HG03342 (cell line): ENCODE results near the gene CTH.
A peak's percentile ranks its signal among the peaks of the same experiment; 100 is the strongest.
"Not testable (repeated sequence)": the region's sequence is repeated elsewhere in the genome, so short reads cannot be mapped to it uniquely, and the experiment has no call there.

Source experiments
- ATAC-seq: cut with Tn5 transposase; IDR thresholded peaks from one replicate; pipeline ENCODE4 v1.9.1; 2021; ENCODE audit warnings: mild to moderate bottlenecking, moderate library complexity; ENCODE audit not compliant: unreplicated experiment

Gene CTH

DNA sequence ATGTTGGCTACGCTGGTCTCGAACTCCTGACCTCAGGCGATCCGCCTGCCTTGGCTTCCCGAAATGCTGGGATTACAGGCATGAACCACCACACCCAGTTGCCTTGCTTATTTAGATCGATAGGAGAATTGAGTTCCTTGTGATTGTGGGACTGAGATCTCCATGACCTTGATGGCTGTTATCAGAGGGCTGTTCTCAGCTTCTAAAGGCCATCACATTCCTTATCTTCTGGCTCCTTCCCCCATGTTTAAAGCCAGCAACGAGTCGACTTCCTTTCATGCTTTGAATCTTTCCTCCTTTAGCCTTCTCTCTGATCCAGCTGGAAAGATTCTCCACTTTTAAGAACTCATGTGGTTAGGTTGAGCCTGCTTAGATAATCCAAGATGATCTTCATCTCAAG lies 38.0 kb downstream of the CTH start:
- ATAC-seq = no peak

DNA sequence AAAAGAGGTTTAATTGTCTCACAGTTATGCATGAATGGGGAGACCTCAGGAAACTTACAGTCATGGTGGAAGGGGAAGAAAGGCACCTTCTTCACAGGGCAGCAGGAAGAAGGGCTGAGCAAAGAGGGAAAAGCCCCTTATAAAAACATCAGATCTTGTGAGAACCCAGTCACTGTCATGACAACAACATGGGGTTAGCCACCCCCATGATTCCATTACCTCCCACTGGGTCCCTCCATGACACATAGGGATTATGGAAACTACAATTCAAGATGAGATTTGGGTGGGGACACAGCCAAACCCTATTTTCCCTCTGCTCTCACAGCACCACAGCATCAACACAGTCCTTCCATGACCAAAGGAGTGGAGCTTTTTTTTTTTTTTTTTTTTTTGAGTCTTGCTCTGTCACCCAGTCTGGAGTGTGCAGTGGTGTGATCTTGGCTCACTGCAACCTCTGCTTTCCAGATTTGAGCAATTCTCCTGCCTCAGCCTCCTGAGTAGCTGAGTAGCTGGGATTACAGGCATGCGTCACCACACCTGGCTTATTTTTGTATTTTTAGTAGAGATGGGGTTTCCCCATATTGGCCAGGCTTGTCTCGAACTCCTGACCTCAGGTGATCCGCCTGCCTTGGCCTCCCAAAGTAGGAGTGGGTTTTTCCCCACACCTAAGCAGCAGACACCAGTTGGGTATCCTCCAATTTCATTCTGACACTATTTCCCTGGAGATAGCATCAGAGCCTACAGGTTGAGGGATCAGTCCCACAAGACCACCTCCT lies 41.3 kb downstream of the CTH start:
- ATAC-seq = not testable (repeated sequence)

DNA sequence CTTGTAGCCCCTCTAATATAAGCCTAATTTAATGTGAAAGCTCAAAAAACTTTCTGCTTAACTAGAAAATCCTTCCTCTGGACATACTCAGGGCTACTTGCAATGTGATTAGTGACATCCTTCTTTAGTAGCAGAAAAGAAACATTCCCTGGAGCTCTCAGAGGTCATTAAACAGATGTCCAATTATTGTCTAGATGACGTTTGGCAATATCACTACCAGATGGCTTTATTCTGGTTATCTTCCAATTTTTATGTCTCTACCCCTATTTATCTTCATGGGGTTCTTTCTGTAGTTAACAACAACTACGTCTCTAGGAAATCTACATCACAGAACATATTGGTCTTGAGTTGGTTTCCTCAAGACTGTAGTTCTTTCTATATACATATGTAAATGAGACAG lies 44.2 kb downstream of the CTH start:
- no peak for ATAC-seq

DNA sequence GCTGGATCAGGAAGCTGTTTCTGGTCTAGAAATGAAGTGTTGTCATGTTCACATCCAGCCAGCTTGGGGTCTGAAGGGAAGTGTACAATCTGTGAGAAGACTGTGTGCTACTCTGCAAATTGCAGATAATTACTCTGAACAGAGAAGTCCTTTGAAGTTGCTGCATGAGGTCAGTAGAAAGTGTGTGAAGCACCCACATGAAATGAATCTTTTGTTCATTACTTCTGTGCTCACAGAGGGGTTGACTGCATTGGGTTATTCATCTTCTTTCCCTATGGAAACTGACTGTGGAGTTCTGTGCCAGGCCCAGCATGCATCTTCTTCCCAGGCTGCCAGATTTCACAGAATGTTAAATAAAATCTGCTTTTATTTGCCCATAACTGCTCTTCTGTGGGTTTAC lies 47.1 kb downstream of the CTH start:
- ATAC-seq = no peak

DNA sequence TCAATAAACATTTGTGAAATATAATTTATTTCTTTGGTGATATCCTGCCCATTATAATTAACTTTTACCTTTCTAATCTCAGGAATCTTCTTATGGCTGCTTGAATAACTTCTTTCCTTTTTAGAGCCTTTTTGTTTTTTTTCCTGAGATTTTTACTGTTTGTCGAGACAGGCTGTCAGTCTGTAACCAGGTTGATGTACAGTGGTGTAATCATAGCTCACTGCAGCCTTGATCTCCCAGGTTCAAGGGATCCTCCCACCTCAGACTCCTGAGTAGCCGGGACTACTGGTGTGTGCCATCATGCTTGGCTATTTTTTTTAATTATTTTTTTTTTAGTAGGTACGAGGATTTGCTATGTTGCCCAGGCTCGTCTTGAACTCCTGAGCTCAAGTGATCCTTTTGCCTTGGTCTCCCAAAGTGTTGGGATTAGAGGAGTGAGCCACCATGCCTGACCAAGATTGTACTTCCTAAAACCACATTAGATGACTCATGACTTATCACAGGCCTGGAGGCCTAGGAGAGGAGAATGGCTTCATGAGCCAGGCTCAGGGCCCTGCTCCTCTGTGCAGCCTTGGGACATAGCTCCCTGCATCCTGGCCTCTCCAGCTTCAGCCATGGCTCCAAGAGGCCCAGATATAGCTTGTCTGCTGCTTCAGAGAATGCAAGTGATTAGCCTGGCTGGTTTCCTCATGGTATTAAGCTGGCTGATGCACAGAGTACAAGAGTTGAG lies 48.6 kb downstream of the CTH start:
- ATAC-seq = no peak

DNA sequence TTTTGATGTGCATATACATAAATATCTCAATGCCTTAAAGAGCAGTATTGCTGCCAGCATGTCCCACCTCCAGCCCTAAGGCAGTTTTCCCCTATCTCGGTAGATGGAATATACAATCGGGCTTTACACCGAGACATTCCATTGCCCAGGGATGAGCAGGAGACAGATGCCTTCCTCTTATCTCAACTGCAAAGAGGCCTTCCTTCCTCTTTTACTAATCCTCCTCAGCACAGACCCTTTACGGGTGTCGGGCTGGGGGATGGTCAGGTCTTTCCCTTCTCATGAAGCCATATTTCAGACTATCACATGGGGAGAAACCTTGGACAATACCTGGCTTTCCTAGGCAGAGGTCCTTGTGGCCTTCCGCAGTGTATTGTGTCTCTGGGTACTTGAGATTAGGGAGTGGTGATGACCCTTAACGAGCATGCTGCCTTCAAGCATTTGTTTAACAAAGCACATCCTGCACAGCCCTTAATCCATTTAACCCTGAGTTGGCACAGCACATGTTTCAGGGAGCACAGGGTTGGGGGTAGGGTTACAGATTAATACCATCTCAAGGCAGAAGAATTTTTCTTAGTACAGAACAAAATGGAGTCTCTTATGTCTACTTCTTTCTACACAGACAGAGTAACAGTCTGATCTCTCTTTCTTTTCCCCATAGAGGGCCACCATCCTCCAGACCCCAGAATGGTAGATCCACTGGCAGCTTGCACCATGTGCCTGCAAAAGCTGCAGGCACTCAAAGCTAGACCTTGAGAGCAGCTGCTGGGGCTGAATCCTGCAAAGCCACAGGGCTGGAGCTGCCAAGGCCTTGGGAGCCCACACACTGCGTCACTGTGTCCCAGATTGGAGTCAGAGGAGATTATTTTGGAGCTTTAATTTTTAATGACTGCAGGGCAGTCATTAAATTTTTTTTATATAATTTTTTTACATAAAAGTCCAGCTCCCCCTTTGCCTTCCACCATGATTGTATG lies 50.0 kb downstream of the CTH start:
- ATAC-seq = not testable (repeated sequence)

DNA sequence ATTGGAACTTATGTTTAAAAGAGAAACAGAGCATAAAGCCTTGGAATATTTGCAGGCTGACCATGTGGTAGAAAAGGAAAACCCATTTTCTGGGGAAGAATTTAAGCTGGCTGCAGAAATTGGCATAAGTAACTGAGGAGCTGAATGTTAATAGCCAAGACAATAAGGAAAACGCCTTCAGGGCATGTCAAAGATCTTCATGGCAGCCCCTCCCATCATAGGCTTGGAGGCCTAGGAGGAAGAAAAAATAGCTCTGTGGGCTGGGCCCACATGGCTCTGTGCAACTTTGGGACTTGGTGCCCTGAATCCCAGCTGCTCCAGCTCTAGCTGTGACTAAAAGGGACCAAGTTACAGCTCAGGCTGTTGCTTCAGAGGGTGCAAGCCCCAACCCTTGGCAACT lies 51.5 kb downstream of the CTH start:
- no peak for ATAC-seq

DNA sequence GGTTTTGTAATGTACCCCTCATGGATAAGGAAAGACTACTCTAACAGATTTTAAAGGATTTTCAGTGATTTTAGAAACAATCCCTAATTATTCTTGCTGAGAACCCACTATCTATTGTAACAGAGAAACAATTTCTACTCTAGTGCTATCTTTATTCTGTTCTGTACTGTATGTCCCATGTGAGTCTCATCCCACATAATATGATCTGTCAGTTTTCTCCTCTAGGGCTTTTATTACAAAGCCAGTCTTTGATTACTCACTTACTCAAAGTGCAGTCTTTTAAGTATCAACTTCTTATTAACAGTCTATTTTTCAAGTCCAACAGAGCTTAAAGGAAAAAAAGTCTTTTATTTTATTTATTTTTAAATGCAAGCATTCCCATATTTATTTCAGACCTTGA lies 54.8 kb downstream of the CTH start:
- no peak for ATAC-seq

DNA sequence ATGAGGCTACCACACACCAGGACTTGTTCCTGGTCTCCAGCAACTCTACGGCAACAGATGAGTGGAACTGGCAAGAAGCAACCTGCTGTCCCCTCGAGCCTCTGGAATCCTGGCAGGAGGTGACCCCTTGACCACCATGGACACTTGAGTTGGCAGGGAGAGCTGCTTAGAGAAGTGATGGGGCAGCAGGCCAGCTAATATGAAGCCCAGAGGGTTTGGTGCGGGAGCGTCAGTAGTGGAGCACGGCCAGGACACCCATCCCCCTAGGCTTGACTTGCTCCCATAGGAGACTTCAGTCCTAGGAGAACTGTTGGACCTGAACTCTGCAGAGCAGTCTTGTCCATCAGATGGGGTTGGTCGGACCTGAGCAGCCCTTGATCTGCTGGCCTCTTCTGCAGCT lies 56.5 kb downstream of the CTH start:
- no peak for ATAC-seq

DNA sequence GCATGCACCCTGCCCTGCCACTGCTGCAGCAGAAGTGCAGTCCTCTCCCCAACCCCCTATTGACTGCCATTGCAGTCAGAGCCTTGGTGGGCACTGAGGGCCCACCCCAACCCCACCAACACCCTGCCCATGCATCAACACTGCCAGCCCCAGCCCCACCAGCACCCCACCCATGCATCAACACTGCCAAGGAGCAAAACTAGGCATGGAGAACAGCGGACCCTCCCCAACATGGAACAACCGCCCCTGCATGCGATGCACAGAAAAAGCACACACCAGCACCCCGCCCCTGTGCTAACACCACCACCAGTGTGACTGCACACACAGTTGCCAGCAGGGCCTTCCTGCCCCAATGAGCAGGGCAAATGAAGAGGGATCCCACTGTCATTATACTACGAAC lies 57.1 kb downstream of the CTH start:
- no peak for ATAC-seq

DNA sequence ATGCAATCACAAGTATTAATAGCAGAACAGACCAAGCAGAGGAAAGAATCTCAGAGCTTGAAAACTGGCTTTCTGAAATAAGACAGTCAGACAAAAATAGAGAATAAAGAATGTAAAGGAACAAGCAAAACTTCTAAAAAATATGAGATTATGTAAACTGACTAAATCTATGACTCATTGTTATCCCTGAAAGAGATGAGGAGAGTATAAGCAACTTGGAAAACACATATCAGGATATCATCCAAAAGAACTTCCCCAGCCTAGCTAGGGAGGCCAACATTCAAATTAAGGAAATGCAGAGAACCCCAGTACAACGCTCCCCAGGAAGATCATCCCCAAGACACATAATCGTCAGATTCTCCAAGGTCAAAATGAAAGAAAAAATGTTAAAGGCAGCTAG lies 58.1 kb downstream of the CTH start:
- not testable (repeated sequence) for ATAC-seq

DNA sequence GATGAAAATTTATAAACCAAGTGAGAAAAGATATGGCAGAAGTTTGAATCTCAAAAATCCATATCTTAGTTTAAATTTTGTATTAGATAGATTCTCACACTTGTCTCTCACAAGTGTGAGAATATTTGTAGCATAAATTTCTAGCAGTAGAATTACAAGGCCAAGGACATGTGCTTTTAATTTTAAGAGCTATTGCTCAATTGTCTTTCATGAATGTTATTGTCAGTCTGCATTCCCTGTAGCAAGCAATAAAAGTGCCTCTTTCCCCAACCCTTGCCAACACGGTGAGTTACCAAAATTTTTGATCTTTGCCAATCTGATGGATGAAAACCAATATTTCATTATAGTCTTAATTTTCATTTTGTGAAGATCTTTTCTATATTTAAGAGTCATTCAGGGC lies 64.0 kb downstream of the CTH start:
- no peak for ATAC-seq

DNA sequence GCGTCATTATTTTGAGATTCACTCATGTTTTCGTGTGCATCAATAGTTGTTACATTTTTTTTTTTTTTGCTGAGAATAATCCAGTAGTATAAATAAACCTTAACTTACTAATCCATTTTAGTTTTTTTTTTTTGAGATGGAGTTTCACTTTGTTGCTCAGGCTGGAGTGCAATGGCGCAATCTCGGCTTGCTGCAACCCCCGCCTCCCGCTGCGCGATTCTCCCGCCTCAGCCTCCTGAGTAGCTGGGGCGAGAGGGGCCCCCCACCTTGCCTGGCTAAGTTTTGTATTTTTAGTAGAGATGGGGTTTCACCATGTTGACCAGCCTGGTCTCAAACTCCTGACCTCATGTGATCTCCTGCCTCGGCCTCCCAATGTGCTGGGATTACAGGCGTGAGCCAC lies 66.0 kb downstream of the CTH start:
- no peak for ATAC-seq

DNA sequence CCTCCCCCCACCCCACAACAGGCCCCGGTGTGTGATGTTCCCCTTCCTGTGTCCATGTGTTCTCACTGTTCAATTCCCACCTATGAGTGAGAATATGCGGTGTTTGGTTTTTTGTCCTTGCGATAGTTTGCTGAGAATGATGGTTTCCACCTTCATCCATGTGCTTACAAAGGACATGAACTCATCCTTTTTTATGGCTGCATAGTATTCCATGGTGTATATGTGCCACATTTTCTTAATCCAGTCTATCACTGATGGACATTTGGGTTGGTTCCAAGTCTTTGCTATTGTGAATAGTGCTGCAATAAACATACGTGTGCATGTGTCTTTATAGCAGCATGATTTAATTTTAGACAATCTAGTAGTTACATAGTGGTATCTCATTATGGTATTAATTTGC lies 66.8 kb downstream of the CTH start:
- not testable (repeated sequence) for ATAC-seq

DNA sequence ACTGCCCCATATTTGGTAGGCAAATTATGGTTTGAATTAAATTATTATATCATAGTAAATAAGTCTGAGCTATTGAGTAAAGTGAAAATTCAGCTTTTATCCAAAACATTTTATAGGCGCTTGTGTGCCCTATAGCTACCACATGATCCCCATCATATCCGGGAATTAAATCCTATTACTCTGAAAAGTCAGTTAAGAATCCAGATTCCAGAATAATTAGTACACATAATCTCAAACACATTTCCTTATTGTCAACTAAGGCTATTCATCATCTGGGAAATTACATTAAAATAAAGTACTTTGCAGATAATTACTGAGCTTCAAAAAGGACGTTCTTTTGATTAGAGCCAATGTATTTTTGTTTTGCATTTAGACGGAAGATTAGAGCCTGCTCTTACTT lies 72.3 kb downstream of the CTH start:
- no peak for ATAC-seq

DNA sequence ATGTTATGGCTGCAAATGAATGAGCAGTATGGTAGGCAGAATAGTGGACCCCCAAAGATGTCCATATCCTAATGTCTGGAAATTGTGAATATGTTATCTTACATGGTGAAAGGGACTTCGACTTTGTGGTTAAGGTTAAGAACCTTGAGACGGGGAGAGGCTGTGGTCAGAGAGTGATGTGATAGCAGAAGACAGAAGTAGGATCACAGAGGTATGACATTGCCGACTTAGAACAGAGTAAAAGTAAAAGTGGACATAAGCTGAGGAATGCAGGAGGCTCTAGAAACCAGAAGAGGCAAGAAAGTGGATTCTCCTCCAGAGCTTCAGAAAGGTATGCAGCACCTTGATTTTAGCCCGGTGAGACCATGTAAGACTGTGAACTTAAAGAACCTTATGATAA lies 74.6 kb downstream of the CTH start:
- no peak for ATAC-seq

DNA sequence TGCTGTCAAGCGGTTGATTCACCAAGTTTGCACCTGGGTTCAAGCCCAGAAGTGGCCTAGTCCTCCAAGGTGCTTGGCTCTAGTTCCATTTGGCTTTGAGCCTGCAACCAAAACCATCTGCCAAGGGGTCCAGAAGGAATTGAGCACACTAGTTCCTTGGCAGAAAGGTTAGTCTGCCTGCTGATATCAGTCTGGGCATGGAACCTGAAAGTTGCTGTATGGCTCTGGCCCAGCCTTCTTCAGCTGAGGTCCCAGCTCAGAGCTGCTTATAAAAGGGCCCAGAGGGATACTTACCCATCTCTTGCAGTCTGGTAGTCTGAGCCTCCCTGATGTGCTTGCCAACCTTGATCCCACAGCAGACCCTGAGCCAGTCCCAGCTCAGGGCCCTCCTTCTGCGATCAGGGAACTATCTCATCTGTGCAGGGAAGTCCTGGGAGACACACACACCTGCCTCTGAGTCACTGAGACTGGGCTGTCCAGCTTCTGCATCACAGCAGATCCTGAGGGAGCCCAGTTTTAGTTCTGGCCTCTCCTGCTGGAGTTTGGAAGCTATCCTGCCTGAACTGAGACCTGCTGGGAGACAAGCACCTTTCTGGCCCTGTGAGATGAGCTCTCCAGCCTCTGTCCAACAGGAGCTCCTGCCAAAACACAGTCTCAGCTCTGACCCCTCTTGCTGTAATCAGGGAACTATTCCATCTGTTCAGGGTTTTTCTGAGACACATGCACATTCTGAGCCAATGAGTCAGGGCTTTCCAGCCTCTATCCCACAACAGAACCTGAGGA lies 75.8 kb downstream of the CTH start:
- ATAC-seq = no peak

DNA sequence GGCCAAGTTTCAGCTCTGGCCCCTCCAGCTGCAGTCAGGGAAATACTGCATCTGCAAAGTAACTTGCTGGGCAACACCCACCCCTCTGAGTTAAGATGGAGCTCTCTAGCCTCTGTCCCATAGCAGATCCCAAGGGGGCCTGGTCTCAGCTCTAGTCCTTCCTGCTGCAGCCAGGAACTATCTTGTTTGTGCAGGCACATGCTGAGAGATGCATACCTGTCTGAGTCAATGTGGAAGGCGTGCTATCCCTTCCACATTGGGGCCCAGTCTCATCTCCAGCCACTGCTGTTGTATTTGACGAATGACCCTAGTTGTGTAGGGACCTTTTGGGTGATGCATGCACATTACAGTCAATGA lies 76.4 kb downstream of the CTH start:
- no peak for ATAC-seq

DNA sequence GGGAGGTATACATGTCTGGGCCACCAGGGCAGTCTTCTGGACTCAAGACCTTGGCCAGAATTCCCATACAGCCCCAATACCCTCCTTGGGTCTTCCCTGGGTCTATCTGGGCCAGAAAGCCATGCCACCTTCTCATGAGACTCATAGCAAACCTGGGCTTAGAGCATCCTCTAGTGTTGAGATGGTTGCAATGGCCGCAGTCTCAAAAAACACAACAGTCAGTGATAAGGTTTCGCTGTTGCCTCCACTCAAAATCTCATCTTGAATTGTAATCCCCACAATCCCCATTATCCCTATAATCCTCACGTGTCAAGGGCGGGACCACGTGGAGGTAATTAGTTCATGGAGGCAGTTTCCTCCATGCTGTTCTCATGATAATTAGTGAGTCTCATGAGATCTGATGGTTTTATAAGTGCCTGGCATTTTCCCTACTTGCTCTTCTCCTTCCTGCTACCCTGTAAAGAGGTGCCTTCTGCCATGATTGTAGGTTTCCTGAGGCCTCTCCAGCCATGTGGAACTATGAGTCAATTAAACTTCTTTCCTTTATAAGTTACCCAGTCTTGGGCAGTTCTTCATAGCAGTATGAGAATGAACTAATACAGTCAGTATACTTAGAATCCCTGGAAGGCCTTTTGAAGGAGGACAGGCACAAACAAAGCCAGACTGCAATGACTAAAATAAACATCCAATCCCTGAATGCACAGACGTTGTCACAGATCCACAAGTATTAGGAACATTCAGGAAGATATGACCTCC lies 77.0 kb downstream of the CTH start:
- peak; percentile 59 for ATAC-seq
